ENCODE data around the gene VRK2. TPM values are rescaled to one million over a fixed set of nuclear protein-coding genes. Genes with fewer than 3 reads are reported as not detected.
"Not testable (repeated sequence)": the region's sequence is repeated elsewhere in the genome, so short reads cannot be mapped to it uniquely, and the experiment has no call there.

The VRK2 gene
- polyA plus RNA-seq, 1 donor from 2014 or later: 0.45 TPM

DNA sequence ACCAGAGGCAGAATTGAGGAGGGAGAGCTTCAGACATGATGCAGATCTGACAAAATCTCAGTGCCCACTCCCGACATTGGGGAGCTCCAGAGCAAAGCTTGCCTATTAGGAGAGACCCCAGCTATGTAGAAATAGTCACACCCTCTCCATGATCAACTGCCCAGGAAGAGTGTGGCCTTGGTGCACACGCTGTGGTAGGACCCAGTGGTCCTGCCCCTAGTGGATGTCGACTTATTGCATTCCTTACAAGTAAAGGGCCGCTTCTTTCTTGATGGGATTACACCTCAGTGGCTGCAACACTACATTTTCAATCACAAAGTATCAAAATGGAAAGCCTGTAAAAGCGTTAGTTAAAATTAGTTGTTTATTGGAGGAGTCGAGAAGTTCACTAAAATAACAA is 64.2 kb downstream of the VRK2 start:
- H3K79me2 ChIP-seq (replicated peaks; ENCODE audit: insufficient read depth, low read length): no peaks in the 10 kb centered on the region
- H2AFZ ChIP-seq (ENCODE audit: low read depth, low read length): no peak overlapping the region
- no peak overlapping the region for H3K4me3 ChIP-seq (ENCODE audit: low read length)
- H3F3A ChIP-seq (ENCODE audit: insufficient read depth, low read length, poor library complexity, severe bottlenecking): no peaks in the 10 kb centered on the region
- TF ChIP-seq, protein P1, sequence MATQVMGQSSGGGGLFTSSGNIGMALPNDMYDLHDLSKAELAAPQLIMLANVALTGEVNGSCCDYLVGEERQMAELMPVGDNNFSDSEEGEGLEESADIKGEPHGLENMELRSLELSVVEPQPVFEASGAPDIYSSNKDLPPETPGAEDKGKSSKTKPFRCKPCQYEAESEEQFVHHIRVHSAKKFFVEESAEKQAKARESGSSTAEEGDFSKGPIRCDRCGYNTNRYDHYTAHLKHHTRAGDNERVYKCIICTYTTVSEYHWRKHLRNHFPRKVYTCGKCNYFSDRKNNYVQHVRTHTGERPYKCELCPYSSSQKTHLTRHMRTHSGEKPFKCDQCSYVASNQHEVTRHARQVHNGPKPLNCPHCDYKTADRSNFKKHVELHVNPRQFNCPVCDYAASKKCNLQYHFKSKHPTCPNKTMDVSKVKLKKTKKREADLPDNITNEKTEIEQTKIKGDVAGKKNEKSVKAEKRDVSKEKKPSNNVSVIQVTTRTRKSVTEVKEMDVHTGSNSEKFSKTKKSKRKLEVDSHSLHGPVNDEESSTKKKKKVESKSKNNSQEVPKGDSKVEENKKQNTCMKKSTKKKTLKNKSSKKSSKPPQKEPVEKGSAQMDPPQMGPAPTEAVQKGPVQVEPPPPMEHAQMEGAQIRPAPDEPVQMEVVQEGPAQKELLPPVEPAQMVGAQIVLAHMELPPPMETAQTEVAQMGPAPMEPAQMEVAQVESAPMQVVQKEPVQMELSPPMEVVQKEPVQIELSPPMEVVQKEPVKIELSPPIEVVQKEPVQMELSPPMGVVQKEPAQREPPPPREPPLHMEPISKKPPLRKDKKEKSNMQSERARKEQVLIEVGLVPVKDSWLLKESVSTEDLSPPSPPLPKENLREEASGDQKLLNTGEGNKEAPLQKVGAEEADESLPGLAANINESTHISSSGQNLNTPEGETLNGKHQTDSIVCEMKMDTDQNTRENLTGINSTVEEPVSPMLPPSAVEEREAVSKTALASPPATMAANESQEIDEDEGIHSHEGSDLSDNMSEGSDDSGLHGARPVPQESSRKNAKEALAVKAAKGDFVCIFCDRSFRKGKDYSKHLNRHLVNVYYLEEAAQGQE (IDR thresholded peaks at IDR 0.05; ENCODE audit: borderline replicate concordance): no peak
- TF ChIP-seq MXI1 (conservative IDR thresholded peaks at IDR 0.05; ENCODE audit: poor library complexity, severe bottlenecking): no peak
- TF ChIP-seq EZH2 (IDR thresholded peaks at IDR 0.05; ENCODE audit: borderline replicate concordance, insufficient read depth, low read length, poor library complexity, severe bottlenecking): no peak
- TF ChIP-seq EP300 (conservative IDR thresholded peaks at IDR 0.05; ENCODE audit: poor library complexity, severe bottlenecking): no peak
- no peak for TF ChIP-seq TAF1 (IDR thresholded peaks at IDR 0.05; ENCODE audit: low read depth)
- TF ChIP-seq, protein P2, sequence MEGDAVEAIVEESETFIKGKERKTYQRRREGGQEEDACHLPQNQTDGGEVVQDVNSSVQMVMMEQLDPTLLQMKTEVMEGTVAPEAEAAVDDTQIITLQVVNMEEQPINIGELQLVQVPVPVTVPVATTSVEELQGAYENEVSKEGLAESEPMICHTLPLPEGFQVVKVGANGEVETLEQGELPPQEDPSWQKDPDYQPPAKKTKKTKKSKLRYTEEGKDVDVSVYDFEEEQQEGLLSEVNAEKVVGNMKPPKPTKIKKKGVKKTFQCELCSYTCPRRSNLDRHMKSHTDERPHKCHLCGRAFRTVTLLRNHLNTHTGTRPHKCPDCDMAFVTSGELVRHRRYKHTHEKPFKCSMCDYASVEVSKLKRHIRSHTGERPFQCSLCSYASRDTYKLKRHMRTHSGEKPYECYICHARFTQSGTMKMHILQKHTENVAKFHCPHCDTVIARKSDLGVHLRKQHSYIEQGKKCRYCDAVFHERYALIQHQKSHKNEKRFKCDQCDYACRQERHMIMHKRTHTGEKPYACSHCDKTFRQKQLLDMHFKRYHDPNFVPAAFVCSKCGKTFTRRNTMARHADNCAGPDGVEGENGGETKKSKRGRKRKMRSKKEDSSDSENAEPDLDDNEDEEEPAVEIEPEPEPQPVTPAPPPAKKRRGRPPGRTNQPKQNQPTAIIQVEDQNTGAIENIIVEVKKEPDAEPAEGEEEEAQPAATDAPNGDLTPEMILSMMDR (IDR thresholded peaks at IDR 0.05; ENCODE audit: poor library complexity, severe bottlenecking): no peak
- no peak for TF ChIP-seq POLR2AphosphoS5 (IDR thresholded peaks at IDR 0.05)
- TF ChIP-seq RAD21 (conservative IDR thresholded peaks at IDR 0.05): no peak
- TF ChIP-seq SMC3 (conservative IDR thresholded peaks at IDR 0.05; ENCODE audit: poor library complexity): no peak
- no peaks in the 10 kb centered on the region for H3K9me3 ChIP-seq (ENCODE audit: low read length)
- no peaks in the 10 kb centered on the region for H3K27me3 ChIP-seq (ENCODE audit: insufficient read depth, low read depth, low read length)
- no peak overlapping the region for H3K4me2 ChIP-seq (ENCODE audit: low read length)
- no peak overlapping the region for H3K27ac ChIP-seq (ENCODE audit: low read length)
- no peak overlapping the region for H3K9ac ChIP-seq (ENCODE audit: low read length)
- no peaks in the 10 kb centered on the region for H3K9me2 ChIP-seq (ENCODE audit: insufficient read depth, low read length)
- no peaks in the 10 kb centered on the region for H3K36me3 ChIP-seq (ENCODE audit: insufficient read depth, low read length)
- no peaks in the 10 kb centered on the region for H4K20me1 ChIP-seq (ENCODE audit: insufficient read depth)

GRCh38 chr2:58113563-58113962 is 67.0 kb downstream of the VRK2 start:
- H3K27ac ChIP-seq (ENCODE audit: low read length); H4K20me1 ChIP-seq (ENCODE audit: insufficient read depth); H3K4me2 ChIP-seq (ENCODE audit: low read length); H3K9me2 ChIP-seq (ENCODE audit: insufficient read depth, low read length); H3K9me3 ChIP-seq (ENCODE audit: low read length); H3K36me3 ChIP-seq (ENCODE audit: insufficient read depth, low read length); H3K4me3 ChIP-seq (ENCODE audit: low read length); H3K9ac ChIP-seq (ENCODE audit: low read length); H3F3A ChIP-seq (ENCODE audit: insufficient read depth, low read length, poor library complexity, severe bottlenecking); H3K79me2 ChIP-seq (replicated peaks; ENCODE audit: insufficient read depth, low read length); H3K27me3 ChIP-seq (ENCODE audit: insufficient read depth, low read depth, low read length); H2AFZ ChIP-seq (ENCODE audit: low read depth, low read length): not testable (repeated sequence)

DNA sequence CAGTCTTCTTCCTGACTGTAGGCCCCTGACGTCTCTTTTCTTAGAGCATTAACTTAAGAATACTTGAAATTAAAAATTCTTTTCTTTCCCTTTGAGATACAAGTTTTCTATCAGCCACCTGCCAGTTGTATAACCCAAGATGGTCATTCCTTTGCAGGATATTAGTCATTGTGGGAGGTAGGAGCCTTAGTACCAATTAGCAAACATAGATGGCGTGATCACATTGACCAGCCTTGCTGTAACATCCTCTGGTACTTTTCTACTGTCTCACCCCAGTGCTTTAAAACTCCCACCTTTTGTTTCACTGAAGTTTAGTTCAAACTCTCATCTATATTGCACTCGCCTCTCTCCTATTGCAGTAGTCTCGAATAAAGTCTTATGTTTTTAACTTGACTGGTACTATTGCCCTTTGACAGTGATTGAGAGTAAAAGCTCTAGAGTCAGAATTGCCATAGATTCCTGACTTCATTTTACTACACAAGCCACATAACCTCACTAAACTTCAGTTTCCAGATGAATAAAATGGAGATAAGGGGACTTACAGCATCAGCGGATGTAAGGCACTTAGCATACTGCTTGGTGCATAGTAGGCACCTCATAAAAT is 74.1 kb downstream of the VRK2 start:
- no peak overlapping the region for H2AFZ ChIP-seq (ENCODE audit: low read depth, low read length)
- no peak overlapping the region for H3K4me2 ChIP-seq (ENCODE audit: low read length)
- no peaks in the 10 kb centered on the region for H3F3A ChIP-seq (ENCODE audit: insufficient read depth, low read length, poor library complexity, severe bottlenecking)
- no peaks in the 10 kb centered on the region for H3K9me2 ChIP-seq (ENCODE audit: insufficient read depth, low read length)
- no peak overlapping the region for H3K27ac ChIP-seq (ENCODE audit: low read length)
- H3K27me3 ChIP-seq (ENCODE audit: insufficient read depth, low read depth, low read length): no peaks in the 10 kb centered on the region
- H3K36me3 ChIP-seq (ENCODE audit: insufficient read depth, low read length): no peaks in the 10 kb centered on the region
- no peak overlapping the region for H3K9ac ChIP-seq (ENCODE audit: low read length)
- H3K79me2 ChIP-seq (replicated peaks; ENCODE audit: insufficient read depth, low read length): no peaks in the 10 kb centered on the region
- no peaks in the 10 kb centered on the region for H4K20me1 ChIP-seq (ENCODE audit: insufficient read depth)
- H3K9me3 ChIP-seq (ENCODE audit: low read length): no peaks in the 10 kb centered on the region
- no peak for TF ChIP-seq RAD21 (conservative IDR thresholded peaks at IDR 0.05)
- no peak overlapping the region for H3K4me3 ChIP-seq (ENCODE audit: low read length)
